ENCODE data around the gene OGFOD1.

OGFOD1 gene

DNA sequence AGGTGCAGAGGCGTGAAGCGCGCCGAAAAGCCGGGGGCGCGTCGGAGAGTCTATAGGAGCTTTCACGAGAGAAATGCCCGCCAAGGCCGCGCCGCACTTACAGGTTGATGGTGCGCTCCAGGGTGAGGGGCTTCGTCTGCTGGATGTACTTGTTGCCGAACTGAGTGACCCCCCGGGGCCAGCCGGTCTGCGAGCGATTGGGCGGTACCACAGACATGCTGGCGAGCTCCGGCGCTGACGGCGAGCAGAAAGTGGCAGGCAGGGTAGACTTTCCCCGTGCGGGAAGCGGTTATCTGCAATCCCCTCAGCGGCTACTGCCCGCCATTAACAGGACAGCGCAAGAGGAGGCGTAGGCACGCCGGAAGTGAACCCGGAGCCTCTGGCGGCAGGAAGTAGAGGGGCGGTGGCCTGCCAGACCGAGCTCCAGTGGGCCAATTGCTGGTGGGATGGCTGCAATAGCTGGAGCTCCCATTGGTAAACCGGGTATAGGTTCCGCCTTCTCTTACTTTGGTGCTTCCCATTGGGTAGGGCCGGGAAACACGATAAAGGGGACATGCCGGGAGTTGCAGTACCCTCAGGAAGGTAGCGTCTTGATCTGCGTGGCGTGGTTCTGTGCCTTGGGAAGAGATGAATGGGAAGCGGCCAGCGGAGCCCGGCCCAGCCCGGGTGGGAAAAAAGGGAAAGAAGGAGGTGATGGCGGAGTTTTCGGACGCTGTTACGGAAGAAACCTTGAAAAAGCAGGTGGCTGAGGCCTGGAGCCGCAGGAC, at the start of gene OGFOD1, which contains the start of gene NUDT21:
OGFOD1 (plus strand) TSS at position 569 of the 767 bp plus-strand sequence; CDS start at position 628, 59 bp downstream.
NUDT21 (minus strand) TSS at position 347 of the 767 bp plus-strand sequence; CDS start at position 217, 130 bp downstream.
- peak; percentile 98 for DNase-seq (ENCODE audit: low spot score)

DNA sequence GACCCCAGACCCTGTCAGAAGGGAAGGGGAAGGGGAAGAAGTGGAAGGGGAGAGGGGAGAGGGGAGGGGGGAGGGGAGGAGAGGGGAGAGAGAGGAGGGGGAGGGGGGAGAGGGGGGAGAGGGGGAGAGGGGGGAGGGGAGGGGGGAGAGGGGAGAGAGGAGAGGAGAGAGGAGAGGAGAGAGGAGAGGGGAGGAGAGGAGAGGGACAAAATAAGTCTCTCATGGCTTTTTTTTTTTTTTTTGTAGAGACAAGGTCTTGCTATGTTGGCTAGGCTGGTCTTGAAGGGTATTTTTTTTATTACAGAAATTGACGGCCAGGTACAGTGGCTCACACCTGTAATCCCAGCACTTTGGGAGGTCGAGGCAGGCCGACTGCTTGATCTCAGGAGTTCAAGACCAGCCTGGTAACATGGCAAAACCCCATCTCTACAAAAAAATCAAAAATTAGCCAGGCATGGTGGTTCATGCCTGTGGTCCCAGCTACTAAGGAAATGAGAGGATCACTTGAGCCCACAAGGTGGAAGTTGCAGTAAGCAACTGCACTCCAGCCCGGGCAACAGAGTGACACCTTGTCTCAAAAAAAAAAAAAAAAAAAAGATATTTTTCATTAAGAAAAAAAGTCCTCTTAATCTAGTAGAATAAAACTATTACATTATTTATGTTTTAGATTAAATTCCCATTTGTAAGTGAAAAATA, 45.2 kb upstream of the OGFOD1 start:
- no peak for DNase-seq (ENCODE audit: low spot score)

DNA sequence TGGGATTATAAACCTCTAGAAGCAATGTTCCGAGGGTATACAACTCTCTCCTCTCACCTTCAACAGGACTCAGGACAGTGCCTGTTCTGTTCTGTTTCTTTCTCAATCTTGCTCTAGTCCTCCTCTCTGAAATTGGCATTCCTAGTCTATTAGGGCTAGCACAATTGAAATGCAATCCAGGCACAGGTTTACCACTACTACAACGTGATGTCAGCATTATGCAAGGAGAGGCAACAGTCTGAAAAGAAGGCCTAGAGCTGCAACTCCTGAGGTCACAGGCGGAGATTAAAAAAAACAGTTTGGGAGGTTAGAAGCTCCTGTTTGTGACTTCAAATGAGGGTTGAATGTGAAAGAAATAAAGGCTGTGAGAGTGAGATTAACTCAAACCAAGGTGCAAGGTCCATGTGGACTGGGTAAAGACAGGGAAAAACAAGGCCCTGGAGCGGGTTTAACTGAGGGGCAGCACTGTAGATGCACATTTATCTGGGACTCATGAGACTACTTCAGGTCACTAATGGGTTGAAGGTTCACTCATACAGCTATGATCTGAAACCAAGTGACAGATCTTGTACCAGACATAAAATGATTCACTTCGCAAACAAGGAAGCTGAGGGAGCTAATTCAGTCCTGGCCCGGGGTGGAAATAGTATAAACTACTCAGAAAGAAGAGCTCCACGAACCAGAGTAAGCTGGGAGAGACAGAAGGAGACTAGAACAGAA, 42.8 kb upstream of the OGFOD1 start:
- peak; percentile 75 for DNase-seq (ENCODE audit: low spot score)

DNA sequence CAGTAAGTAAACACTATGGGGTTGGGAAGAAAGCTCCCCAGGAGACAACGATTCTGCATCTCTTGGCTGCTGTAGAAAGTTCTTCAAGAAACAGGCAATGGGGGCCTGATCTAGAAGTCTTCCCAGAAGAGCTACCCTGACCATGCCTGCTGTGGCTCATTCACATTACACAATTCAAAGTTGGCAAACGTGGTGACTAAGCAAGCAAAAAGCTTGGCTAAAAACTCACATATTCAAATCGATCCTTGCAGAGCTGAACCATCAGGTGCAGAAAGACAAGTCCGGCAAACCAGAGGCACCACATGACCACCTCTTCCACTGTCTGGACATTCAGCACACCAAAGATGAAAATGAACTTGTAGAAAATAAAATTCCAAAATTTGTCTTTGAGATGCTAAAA, 42.2 kb upstream of the OGFOD1 start:
- DNase-seq (ENCODE audit: low spot score) = peak; percentile 68

GRCh38 chr16:56411123-56411522, 40.2 kb upstream of the OGFOD1 start:
- DNase-seq (ENCODE audit: low spot score) = no peak

GRCh38 chr16:56411624-56412023, 39.7 kb upstream of the OGFOD1 start:
- no peak for DNase-seq (ENCODE audit: low spot score)

GRCh38 chr16:56413381-56413780, 38.0 kb upstream of the OGFOD1 start:
- no peak for DNase-seq (ENCODE audit: low spot score)

DNA sequence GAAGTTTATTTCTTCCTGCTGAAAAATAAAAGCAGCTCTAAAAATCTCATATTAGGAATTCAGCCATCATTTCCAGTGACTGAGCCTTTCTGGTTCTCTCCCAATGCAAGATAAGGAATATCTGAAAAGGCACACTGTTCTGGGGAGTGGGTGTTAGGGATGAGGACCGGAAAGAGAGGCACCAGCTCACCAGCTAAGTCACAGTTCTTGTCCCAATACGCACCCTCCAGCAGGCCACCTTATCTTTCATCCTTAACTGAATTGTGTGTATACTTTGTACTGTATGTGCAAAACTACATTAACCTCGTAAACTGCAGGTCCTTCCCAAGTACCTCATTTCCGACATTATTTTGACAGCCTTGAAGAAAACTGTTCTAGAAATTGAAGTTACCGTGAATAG, 37.0 kb upstream of the OGFOD1 start:
- DNase-seq (ENCODE audit: low spot score) = no peak

DNA sequence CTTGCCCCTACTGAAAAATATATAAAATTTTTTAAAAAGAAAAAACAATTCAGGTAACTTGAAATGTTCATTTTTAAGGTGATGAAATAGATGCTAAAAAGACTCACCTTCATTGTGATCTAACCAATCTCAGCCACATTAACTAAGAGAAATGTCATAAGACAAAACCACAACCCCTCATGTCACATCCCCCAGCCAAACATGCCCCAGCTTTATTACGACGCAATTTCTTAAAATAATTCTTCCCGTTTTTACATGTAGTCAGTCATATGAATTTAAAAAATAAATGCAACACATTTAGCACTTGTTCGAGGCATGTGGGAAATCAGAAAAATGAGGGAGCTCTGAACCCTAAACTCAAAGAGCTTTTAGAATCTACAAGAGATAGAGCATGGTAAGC, 35.5 kb upstream of the OGFOD1 start:
- DNase-seq (ENCODE audit: low spot score) = no peak

DNA sequence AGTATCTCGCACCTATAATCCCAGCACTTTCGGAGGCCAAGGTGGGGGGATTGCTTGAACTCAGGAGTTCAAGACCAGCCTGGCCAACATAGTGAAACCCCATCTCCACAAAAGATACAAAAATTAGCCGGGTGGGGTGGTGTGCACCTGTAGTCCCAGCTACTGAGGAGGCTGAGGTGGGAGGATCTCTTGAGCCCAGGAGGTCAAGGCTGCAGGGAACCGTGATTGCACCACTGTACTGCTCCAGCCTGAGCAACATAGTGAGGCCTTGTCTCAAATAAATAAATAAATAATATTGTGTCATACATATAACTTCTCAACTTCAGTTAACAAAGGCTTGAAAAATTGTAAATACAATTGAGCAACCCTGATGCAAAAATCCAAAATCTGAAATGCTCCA, 34.2 kb upstream of the OGFOD1 start:
- no peak for DNase-seq (ENCODE audit: low spot score)

DNA sequence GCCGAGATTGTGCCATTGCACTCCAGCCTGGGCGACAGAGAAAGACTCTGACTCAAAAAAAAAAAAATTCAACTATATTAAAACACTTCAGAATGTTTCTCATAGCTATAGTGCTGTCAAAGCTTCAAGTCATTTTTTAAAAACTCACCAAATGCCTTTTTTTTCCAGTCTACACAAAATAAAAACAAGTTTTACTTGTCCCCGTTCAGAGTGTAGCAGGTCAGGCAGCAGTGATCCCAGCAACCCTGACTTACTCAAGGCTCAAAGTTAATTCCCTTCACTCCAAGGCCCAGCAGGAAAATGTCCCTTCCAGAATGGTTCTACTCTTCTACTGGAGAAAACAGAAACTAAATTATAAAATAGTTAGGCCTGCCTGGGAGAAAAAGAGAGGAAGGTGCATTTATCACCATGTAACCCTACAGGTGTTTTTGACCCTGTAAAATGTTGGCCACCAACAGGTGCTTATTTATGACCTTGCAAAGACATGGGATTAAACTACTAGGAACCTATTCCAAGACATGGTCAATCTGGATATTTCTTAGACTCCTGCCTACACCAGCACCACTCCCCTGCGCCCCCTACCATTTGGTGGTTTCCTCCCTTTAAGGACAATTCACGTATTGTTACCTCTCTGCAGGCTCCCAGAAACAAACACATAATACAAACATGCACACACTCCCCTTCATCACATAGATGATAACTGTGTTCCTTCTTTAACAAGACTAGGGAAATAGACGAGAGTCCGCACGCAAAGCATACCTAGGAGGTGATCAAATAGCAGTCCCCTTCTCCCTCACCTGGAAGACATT, 31.4 kb upstream of the OGFOD1 start:
- no peak for DNase-seq (ENCODE audit: low spot score)

- no peak for DNase-seq (ENCODE audit: low spot score)
These were observed 30.7 kb upstream of the OGFOD1 start for GRCh38 chr16:56420613-56421012.

GRCh38 chr16:56421313-56421712, 30.0 kb upstream of the OGFOD1 start:
- DNase-seq (ENCODE audit: low spot score) = no peak

DNA sequence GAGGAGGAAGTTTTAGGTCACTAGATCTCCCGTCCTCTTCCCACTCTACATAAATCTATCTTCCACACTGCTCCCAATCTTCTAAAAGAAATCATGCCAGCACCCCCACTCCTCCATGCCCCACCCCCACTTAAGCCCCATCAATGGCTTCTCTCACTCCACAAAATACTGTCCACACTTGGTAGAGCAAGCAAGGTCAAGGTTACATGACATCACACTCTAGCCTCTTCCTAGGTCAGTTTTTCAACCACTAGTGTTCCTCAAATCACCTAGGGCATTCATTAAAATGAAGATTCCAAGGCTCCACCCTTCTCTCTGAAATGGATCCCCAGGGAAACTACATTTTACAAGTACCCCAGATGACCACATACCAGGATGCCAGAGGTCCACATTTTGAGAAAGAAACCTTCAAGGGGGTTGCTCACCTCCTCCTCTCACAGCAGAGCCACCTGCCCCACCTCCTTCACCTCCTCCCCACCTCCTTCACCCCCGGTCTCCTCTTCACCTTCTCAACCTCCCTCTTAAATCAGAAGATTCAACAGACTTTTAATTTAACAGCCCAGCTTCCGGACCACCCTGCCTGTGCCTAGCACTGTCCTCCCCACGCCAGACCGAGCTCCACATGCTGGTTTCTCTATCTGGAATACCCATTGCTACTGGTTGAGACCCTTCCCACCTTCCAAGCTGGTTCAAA, 29.2 kb upstream of the OGFOD1 start:
- no peak for DNase-seq (ENCODE audit: low spot score)

GRCh38 chr16:56422896-56423441, 28.4 kb upstream of the OGFOD1 start:
- DNase-seq (ENCODE audit: low spot score) = no peak

DNA sequence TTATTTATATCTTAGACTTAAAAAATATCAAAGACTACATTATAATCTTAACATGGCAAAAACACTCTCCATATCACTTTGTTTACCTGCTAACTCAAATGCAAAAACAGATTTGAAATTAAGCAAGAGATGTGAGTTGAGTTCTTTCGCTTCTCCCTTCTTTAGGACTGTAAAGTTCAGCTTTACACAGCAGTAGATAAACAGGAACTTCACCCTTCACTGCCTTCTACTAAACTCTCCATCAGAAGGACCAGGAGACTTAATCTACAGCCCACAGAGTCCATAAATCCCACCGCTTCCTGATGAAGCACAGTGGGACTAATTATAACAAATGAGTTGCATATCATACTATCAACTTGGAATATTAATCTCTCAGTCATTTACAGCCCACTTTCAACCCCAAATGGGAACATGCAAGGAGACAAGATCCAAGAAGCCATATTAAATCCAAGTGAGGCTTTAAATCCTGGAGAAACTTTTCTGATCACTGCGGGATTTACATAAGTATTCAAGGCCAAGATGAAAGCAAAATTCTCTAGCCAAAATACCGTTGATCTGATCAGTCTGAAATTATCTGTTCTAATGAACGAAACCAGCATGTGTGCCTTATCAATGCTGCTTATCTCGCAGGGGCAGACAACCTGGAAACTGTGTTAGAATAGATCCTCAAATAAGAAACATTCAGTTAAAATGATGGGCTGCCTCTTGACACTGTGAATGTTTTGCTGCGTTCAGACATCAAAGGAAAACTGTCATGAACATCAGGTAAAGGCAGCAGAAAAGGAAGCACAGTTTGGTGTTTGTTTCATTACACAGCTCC, 27.6 kb upstream of the OGFOD1 start:
- peak; percentile 12 for DNase-seq (ENCODE audit: low spot score)

DNA sequence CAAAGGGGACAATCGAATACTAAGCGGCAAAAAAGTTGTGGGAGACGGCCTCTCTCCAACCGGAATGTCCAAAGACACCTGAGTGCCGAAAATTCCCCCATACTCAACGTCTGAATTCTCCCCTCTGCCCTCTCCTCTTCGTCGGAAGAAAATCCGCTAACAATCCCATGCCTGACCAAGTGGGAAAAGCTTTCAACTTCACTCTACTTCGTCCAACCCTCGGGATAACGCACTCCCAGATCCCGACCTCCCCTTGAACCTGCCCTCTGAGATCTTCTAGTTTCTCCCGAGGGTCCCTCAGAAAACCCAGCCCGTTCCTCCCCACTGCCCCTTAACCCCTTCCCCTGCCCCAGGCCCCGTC, 27.0 kb upstream of the OGFOD1 start:
- no peak for DNase-seq (ENCODE audit: low spot score)

- no peak for DNase-seq (ENCODE audit: low spot score)
These were observed 26.4 kb upstream of the OGFOD1 start for GRCh38 chr16:56424791-56425438.

DNA sequence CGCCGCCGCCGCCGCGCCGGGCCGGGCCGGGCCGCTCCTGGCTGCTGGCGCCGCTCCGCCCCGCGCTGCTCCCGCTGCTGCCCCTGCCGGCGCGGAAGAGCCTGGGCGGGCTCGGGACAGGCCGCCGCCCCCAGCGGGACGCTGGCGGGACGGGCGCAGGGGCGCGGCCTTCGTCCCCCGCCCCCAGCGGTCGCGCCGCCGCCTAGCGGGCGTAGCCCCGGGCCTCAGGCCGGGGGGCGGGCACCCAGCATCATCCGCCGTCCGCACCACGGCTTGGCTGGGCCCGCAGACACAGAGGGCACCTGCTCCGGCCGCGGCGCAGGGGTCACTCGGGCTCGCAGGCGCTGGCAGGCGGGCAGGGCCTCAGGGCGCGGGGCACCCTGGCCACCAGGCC, 25.9 kb upstream of the OGFOD1 start, which contains the start of gene AMFR:
AMFR (minus strand) TSS at position 107 of the 394 bp plus-strand sequence. CDS start 218 bp downstream, outside the sequence.
- peak; percentile 88 for DNase-seq (ENCODE audit: low spot score)

DNA sequence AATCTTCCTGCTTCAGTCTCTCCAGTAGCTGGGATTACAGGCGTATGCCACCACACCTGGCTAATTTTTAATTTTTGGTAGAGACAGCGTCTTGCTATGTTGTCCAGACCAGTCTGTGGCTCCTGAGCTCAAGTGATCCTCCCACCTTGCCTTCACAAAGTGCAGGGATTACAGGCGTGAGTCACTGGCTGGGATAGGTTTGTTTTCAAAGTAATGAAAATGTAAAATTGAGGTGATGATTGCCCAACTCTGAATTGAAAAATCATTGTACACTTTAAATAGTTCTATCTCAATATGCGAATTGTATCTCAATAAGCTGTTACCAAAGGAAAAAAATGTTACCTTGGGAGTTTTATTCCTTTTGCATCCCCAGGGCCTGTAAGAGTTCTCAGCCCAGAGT, 24.8 kb upstream of the OGFOD1 start:
- peak; percentile 76 for DNase-seq (ENCODE audit: low spot score)

Measured in kidney tubule cell (primary cell).